ENCODE measurements around the gene FBXO38. TPM values are rescaled to one million over a fixed set of nuclear protein-coding genes. Genes with fewer than 3 reads are reported as not detected.

Gene FBXO38
- total and polyA plus RNA-seq, 2 donors, result 25.1 to 49.9 TPM

GRCh38 chr5:148379340-148379739 lies 4.4 kb upstream of the FBXO38 start:
- no peak overlapping the region for H3K27ac ChIP-seq (ENCODE audit: low read depth in 1 of 2, low read length in 1 of 2)

GRCh38 chr5:148381906-148382305 lies 1.9 kb upstream of the FBXO38 start:
- no peak overlapping the region for H3K27ac ChIP-seq (ENCODE audit: low read depth in 1 of 2, low read length in 1 of 2)
- no peaks in the 10 kb centered on the region for H3K27me3 ChIP-seq (ENCODE audit: control insufficient read depth in 2 of 2, insufficient read depth in 1 of 2, low read length in 1 of 2)
- DNase-seq (ENCODE audit: low read depth in 6 of 9, low spot score in 9 of 9), result no peak
- peaks cover 13 to 17% of the 10 kb centered on the region in 2 donors for H3K4me1 ChIP-seq (ENCODE audit: control insufficient read depth in 2 of 2, insufficient read depth in 2 of 2, low read length in 2 of 2)
- no peaks in the 10 kb centered on the region for H3K36me3 ChIP-seq (ENCODE audit: control insufficient read depth in 2 of 2, insufficient read depth in 2 of 2, low read length in 1 of 2)
- H3K9me3 ChIP-seq (ENCODE audit: control insufficient read depth in 2 of 2, insufficient read depth in 1 of 2, low read length in 1 of 2), result no peaks in the 10 kb centered on the region
- WGBS, result 98% methylated on average over 3 of the region's 3 CpGs
- H3K4me3 ChIP-seq (ENCODE audit: low read length in 2 of 2), result no peak overlapping the region

More at GRCh38 chr5:148379340-148379739, 4.4 kb upstream of the FBXO38 start:
- peaks cover under 1 to 2% of the 10 kb centered on the region in 2 donors for H3K4me1 ChIP-seq (ENCODE audit: control insufficient read depth in 2 of 2, insufficient read depth in 2 of 2, low read length in 2 of 2)
- H3K36me3 ChIP-seq (ENCODE audit: control insufficient read depth in 2 of 2, insufficient read depth in 2 of 2, low read length in 1 of 2), result no peaks in the 10 kb centered on the region
- no peaks in the 10 kb centered on the region for H3K27me3 ChIP-seq (ENCODE audit: control insufficient read depth in 2 of 2, insufficient read depth in 1 of 2, low read length in 1 of 2)
- no peaks in the 10 kb centered on the region for H3K9me3 ChIP-seq (ENCODE audit: control insufficient read depth in 2 of 2, insufficient read depth in 1 of 2, low read length in 1 of 2)
- DNase-seq (ENCODE audit: low read depth in 6 of 9, low spot score in 9 of 9), result no peak
- H3K4me3 ChIP-seq (ENCODE audit: low read length in 2 of 2), result no peak overlapping the region

- peak overlapping the region; percentile 87 to 93 for H3K4me3 ChIP-seq (ENCODE audit: low read length in 2 of 2)
- H3K9me3 ChIP-seq (ENCODE audit: control insufficient read depth in 2 of 2, insufficient read depth in 1 of 2, low read length in 1 of 2), result no peaks in the 10 kb centered on the region
- no peak for DNase-seq (ENCODE audit: low read depth in 6 of 9, low spot score in 9 of 9)
- H3K36me3 ChIP-seq (ENCODE audit: control insufficient read depth in 2 of 2, insufficient read depth in 2 of 2, low read length in 1 of 2), result peaks cover 0 to under 1% of the 10 kb centered on the region in 2 donors
- H3K4me1 ChIP-seq (ENCODE audit: control insufficient read depth in 2 of 2, insufficient read depth in 2 of 2, low read length in 2 of 2), result peaks cover 13 to 17% of the 10 kb centered on the region in 2 donors
- WGBS, result 90% methylated on average over 4 of the region's 4 CpGs
- H3K27me3 ChIP-seq (ENCODE audit: control insufficient read depth in 2 of 2, insufficient read depth in 1 of 2, low read length in 1 of 2), result no peaks in the 10 kb centered on the region
- H3K27ac ChIP-seq (ENCODE audit: low read depth in 1 of 2, low read length in 1 of 2), result no peak overlapping the region
These were observed 797 bp upstream of the FBXO38 start for GRCh38 chr5:148382961-148383360.

GRCh38 chr5:148384380-148384737 lies 601 bp downstream of the FBXO38 start:
- 7% methylated on average over 6 of the region's 6 CpGs for WGBS
- Histone ChIP-seq H3K36me3 (ENCODE audit: control insufficient read depth in 2 of 2, insufficient read depth in 2 of 2, low read length in 1 of 2) (peaks cover 0 to 6% of the 10 kb centered on the region in 2 donors), H3K4me3 (ENCODE audit: low read length in 2 of 2) (peak overlapping the region; percentile 87 to 93), H3K27ac (ENCODE audit: low read depth in 1 of 2, low read length in 1 of 2) (peak overlapping the region; percentile 95 to 98), H3K27me3 (ENCODE audit: control insufficient read depth in 2 of 2, insufficient read depth in 1 of 2, low read length in 1 of 2) (no peaks in the 10 kb centered on the region), H3K4me1 (ENCODE audit: control insufficient read depth in 2 of 2, insufficient read depth in 2 of 2, low read length in 2 of 2) (peaks cover 13 to 17% of the 10 kb centered on the region in 2 donors), H3K9me3 (ENCODE audit: control insufficient read depth in 2 of 2, insufficient read depth in 1 of 2, low read length in 1 of 2) (no peaks in the 10 kb centered on the region)
- DNase-seq (ENCODE audit: low read depth in 6 of 9, low spot score in 9 of 9), result peak in 3 of 9 donors; percentile 8 to 42 (median 31)

GRCh38 chr5:148385094-148385493 lies 1.3 kb downstream of the FBXO38 start:
- H3K4me1 ChIP-seq (ENCODE audit: control insufficient read depth in 2 of 2, insufficient read depth in 2 of 2, low read length in 2 of 2), result peaks cover 13 to 17% of the 10 kb centered on the region in 2 donors
- WGBS, result 99% methylated on average over 1 of the region's 1 CpG
- no peak overlapping the region for H3K4me3 ChIP-seq (ENCODE audit: low read length in 2 of 2)
- no peaks in the 10 kb centered on the region for H3K9me3 ChIP-seq (ENCODE audit: control insufficient read depth in 2 of 2, insufficient read depth in 1 of 2, low read length in 1 of 2)
- no peaks in the 10 kb centered on the region for H3K27me3 ChIP-seq (ENCODE audit: control insufficient read depth in 2 of 2, insufficient read depth in 1 of 2, low read length in 1 of 2)
- peaks cover 0 to 6% of the 10 kb centered on the region in 2 donors for H3K36me3 ChIP-seq (ENCODE audit: control insufficient read depth in 2 of 2, insufficient read depth in 2 of 2, low read length in 1 of 2)
- no peak for DNase-seq (ENCODE audit: low read depth in 6 of 9, low spot score in 9 of 9)
- no peak overlapping the region for H3K27ac ChIP-seq (ENCODE audit: low read depth in 1 of 2, low read length in 1 of 2)

GRCh38 chr5:148386041-148386440 lies 2.3 kb downstream of the FBXO38 start:
- H3K9me3 ChIP-seq (ENCODE audit: control insufficient read depth in 2 of 2, insufficient read depth in 1 of 2, low read length in 1 of 2), result no peaks in the 10 kb centered on the region
- peaks cover 13 to 17% of the 10 kb centered on the region in 2 donors for H3K4me1 ChIP-seq (ENCODE audit: control insufficient read depth in 2 of 2, insufficient read depth in 2 of 2, low read length in 2 of 2)
- H3K36me3 ChIP-seq (ENCODE audit: control insufficient read depth in 2 of 2, insufficient read depth in 2 of 2, low read length in 1 of 2), result peaks cover 0 to 6% of the 10 kb centered on the region in 2 donors
- 98% methylated on average over 1 of the region's 1 CpG for WGBS
- H3K27ac ChIP-seq (ENCODE audit: low read depth in 1 of 2, low read length in 1 of 2), result no peak overlapping the region
- no peak overlapping the region for H3K4me3 ChIP-seq (ENCODE audit: low read length in 2 of 2)
- no peak for DNase-seq (ENCODE audit: low read depth in 6 of 9, low spot score in 9 of 9)
- no peaks in the 10 kb centered on the region for H3K27me3 ChIP-seq (ENCODE audit: control insufficient read depth in 2 of 2, insufficient read depth in 1 of 2, low read length in 1 of 2)

GRCh38 chr5:148387325-148387724 lies 3.6 kb downstream of the FBXO38 start:
- 86% methylated on average over 3 of the region's 3 CpGs for WGBS
- Histone ChIP-seq H3K4me3 (ENCODE audit: low read length in 2 of 2) (no peak overlapping the region), H3K27me3 (ENCODE audit: control insufficient read depth in 2 of 2, insufficient read depth in 1 of 2, low read length in 1 of 2) (no peaks in the 10 kb centered on the region), H3K9me3 (ENCODE audit: control insufficient read depth in 2 of 2, insufficient read depth in 1 of 2, low read length in 1 of 2) (no peaks in the 10 kb centered on the region), H3K36me3 (ENCODE audit: control insufficient read depth in 2 of 2, insufficient read depth in 2 of 2, low read length in 1 of 2) (peaks cover 0 to 6% of the 10 kb centered on the region in 2 donors), H3K4me1 (ENCODE audit: control insufficient read depth in 2 of 2, insufficient read depth in 2 of 2, low read length in 2 of 2) (peaks cover 13 to 17% of the 10 kb centered on the region in 2 donors), H3K27ac (ENCODE audit: low read depth in 1 of 2, low read length in 1 of 2) (no peak overlapping the region)
- no peak for DNase-seq (ENCODE audit: low read depth in 6 of 9, low spot score in 9 of 9)

GRCh38 chr5:148388696-148389095 lies 4.9 kb downstream of the FBXO38 start:
- H3K27ac ChIP-seq (ENCODE audit: low read depth in 1 of 2, low read length in 1 of 2), result no peak overlapping the region
- peaks cover 0 to 6% of the 10 kb centered on the region in 2 donors for H3K36me3 ChIP-seq (ENCODE audit: control insufficient read depth in 2 of 2, insufficient read depth in 2 of 2, low read length in 1 of 2)
- 48% methylated on average over 1 of the region's 1 CpG for WGBS

GRCh38 chr5:148390914-148391313 lies 7.2 kb downstream of the FBXO38 start:
- DNase-seq (ENCODE audit: low read depth in 6 of 9, low spot score in 9 of 9), result no peak
- peaks cover 0 to 3% of the 10 kb centered on the region in 2 donors for H3K4me1 ChIP-seq (ENCODE audit: control insufficient read depth in 2 of 2, insufficient read depth in 2 of 2, low read length in 2 of 2)
- no peak overlapping the region for H3K4me3 ChIP-seq (ENCODE audit: low read length in 2 of 2)
- H3K9me3 ChIP-seq (ENCODE audit: control insufficient read depth in 2 of 2, insufficient read depth in 1 of 2, low read length in 1 of 2), result no peaks in the 10 kb centered on the region
- H3K36me3 ChIP-seq (ENCODE audit: control insufficient read depth in 2 of 2, insufficient read depth in 2 of 2, low read length in 1 of 2), result peaks cover 0 to 16% of the 10 kb centered on the region in 2 donors
- no peaks in the 10 kb centered on the region for H3K27me3 ChIP-seq (ENCODE audit: control insufficient read depth in 2 of 2, insufficient read depth in 1 of 2, low read length in 1 of 2)
- H3K27ac ChIP-seq (ENCODE audit: low read depth in 1 of 2, low read length in 1 of 2), result no peak overlapping the region
- WGBS, result 94% methylated on average over 5 of the region's 5 CpGs

More at GRCh38 chr5:148388696-148389095, 4.9 kb downstream of the FBXO38 start:
- H3K4me1 ChIP-seq (ENCODE audit: control insufficient read depth in 2 of 2, insufficient read depth in 2 of 2, low read length in 2 of 2), result peaks cover 13 to 17% of the 10 kb centered on the region in 2 donors
- no peaks in the 10 kb centered on the region for H3K27me3 ChIP-seq (ENCODE audit: control insufficient read depth in 2 of 2, insufficient read depth in 1 of 2, low read length in 1 of 2)
- H3K4me3 ChIP-seq (ENCODE audit: low read length in 2 of 2), result no peak overlapping the region
- no peaks in the 10 kb centered on the region for H3K9me3 ChIP-seq (ENCODE audit: control insufficient read depth in 2 of 2, insufficient read depth in 1 of 2, low read length in 1 of 2)
- no peak for DNase-seq (ENCODE audit: low read depth in 6 of 9, low spot score in 9 of 9)

All from thymus (tissue), 11 donors.